ENCODE measurements around the gene TBC1D7.

TBC1D7 gene

DNA sequence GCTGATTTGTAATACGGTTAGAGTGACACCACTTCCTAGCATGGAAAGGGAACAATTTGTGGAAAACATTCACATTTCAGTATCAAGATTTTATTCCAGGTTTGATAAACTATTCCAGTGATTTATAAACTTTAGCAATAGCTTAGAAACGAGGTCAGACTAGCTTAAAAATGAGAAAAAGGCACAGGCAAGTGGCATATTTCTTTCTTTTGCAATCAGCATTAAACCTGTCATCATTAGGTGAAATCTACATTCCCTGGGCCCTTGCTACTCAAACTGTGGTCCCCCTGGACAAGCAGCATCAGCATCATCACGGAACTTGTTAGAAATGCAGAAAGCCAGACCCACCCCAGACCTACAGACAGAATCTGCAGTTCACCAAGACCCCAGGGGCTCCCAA lies 29.9 kb downstream of the TBC1D7 start:
- no peak overlapping the region for H3K27ac ChIP-seq
- TF ChIP-seq ZFX (IDR thresholded peaks at IDR 0.05), result no peak
- TF ChIP-seq, protein P1, sequence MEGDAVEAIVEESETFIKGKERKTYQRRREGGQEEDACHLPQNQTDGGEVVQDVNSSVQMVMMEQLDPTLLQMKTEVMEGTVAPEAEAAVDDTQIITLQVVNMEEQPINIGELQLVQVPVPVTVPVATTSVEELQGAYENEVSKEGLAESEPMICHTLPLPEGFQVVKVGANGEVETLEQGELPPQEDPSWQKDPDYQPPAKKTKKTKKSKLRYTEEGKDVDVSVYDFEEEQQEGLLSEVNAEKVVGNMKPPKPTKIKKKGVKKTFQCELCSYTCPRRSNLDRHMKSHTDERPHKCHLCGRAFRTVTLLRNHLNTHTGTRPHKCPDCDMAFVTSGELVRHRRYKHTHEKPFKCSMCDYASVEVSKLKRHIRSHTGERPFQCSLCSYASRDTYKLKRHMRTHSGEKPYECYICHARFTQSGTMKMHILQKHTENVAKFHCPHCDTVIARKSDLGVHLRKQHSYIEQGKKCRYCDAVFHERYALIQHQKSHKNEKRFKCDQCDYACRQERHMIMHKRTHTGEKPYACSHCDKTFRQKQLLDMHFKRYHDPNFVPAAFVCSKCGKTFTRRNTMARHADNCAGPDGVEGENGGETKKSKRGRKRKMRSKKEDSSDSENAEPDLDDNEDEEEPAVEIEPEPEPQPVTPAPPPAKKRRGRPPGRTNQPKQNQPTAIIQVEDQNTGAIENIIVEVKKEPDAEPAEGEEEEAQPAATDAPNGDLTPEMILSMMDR (conservative IDR thresholded peaks at IDR 0.05), result no peak

DNA sequence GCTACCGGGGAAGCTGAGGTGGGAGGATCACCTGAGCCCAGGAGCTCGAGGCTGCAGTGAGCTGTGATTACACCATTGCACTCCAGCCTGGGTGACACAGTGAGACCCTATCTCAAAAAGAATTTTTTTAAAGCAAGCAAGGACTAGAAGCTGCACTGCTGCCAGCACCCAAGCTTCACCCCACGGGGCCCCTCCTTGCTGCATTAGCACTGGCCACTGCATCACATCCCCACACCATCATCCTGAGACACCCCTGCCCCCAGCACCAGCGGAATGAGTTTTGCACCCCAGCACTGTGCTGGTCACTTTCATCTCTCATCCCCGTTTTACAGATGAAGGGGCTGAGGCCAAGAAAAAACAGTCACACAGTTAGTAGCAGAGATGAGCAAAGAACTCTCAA lies 30.9 kb downstream of the TBC1D7 start:
- TF ChIP-seq ZFX (IDR thresholded peaks at IDR 0.05), result no peak
- TF ChIP-seq, protein P1 (conservative IDR thresholded peaks at IDR 0.05), result no peak
- H3K27ac ChIP-seq, result no peak overlapping the region

DNA sequence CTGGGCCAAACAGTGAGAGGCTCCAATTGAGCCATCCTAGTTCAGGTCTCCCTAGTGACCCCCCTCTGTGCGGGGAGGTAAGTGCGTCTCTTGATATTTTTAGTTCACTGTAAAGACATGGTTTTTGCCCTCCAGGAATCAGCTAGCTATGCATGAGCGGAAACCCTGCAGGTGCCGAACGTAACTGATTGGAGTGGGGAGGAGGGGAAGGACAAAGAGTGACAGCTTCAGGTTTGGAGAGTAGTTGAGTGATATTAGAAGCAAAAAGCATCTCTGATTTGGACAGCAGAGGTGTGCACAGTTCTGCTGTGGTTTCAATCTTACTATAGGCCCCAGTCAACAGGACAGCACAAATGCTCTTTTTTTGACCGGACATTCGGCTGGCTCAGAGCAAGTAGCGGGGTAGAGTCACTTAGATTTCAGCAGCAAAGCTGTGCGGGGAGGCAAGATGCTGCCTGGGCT lies 31.8 kb downstream of the TBC1D7 start:
- H3K27ac ChIP-seq, result no peak overlapping the region

DNA sequence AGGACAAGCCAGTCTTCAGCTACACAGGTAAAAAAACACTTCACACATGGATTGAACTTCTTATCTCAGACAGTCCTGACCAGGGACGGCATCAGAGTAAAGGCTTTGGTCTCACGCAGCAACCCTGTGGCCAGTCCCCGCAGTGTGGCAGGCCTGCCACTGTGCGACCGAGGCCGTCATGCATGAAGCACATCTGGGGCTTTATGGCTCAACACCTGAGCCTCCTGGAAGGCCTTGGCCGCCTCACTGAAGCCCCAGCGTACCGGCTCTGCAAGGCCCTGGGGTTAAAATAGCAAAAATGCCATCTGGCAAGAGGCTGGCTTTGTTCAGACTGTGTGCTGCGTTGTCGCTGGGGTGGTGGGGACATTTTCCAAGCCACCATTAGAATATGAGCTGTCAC lies 32.8 kb downstream of the TBC1D7 start:
- TF ChIP-seq ZFX (IDR thresholded peaks at IDR 0.05), result no peak
- TF ChIP-seq, protein P1 (conservative IDR thresholded peaks at IDR 0.05), result no peak
- no peak overlapping the region for H3K27ac ChIP-seq

More for the DNA sequence above, 31.8 kb downstream of the TBC1D7 start:
- no peak for TF ChIP-seq ZFX (IDR thresholded peaks at IDR 0.05)
- TF ChIP-seq, protein P1 (conservative IDR thresholded peaks at IDR 0.05), result no peak

DNA sequence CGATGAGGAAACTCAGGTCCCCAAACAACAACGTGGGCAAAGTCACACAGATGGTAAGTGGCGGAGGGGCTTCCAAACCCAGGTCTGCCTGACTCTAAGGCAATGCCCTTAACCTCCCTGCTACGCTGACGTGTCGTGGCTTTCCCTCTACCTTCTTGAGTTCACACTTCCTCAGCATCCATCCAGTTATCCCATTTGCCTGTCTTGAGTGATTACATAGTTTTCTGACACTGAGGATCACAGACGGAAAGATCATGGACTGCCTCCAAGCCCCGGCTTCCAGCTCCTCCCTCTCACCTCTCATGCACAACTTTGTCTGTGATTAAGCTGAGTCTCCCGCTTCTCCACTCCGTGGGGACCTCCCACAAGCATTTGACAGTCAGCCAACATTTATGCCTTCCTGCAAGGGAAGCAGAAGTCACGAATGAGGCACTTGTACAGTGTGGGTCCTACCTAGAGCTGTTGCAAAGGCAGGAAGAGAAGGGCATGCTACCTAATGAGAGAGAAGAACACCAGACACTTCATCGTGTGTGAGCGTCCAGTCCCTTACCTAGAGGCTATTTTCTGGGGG lies 33.8 kb downstream of the TBC1D7 start:
- TF ChIP-seq, protein P1 (conservative IDR thresholded peaks at IDR 0.05), result no peak
- TF ChIP-seq ZFX (IDR thresholded peaks at IDR 0.05), result no peak

DNA sequence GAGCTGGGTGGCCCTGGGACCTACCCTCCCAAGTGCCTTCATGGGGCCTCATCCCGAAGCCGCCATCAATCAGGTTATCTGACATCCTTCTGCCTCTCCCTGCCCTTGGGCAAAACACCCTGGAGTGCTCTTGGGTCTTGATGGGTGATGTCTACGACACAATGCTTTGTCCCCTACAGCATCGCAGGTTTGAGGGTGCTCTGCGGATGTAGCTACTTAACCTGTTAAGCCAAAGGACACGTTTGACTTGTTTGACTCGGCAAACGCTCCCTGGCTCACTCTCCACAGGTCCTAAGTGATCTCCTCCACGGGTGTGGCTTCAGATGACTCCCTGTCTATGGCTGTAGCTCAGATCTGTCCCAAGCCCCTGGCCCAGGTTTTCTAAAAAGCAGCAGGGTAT lies 35.6 kb downstream of the TBC1D7 start:
- TF ChIP-seq ZFX (IDR thresholded peaks at IDR 0.05), result no peak
- TF ChIP-seq, protein P1 (conservative IDR thresholded peaks at IDR 0.05), result no peak
- no peak overlapping the region for H3K27ac ChIP-seq

More for the DNA sequence above, 33.8 kb downstream of the TBC1D7 start:
- H3K27ac ChIP-seq, result no peak overlapping the region

DNA sequence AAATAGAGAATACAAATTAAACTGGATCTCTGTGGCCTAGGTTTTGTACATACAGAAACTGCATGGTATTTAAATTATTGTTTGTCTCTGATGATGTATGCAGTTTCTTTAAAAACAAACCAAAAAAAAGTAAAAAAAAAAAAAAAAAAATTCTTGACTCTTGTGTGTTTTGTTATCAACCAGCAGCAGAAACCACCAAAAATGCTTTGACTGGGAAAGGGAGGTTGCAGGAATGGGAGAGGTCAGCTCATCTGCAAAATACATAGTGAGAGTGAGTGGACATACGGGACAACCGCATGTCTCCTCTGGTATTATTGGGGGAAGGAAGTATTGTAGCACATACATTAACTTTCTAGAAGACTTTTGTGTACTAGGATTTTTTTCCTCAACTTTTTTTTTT lies 38.0 kb downstream of the TBC1D7 start:
- H3K27ac ChIP-seq, result no peak overlapping the region
- no peak for TF ChIP-seq ZFX (IDR thresholded peaks at IDR 0.05)
- TF ChIP-seq, protein P1 (conservative IDR thresholded peaks at IDR 0.05), result no peak

All from C4-2B (cell line).